A549 (cell line): ENCODE results near the gene NUCKS1.

Experiments used
- ESRRA ChIP-seq: fragments of 150-350 bp; IDR thresholded peaks from 2 replicates; pipeline ENCODE4 v1.6.1; 2014; ENCODE audit warnings: mild to moderate bottlenecking, low read length, borderline replicate concordance
- FOSB ChIP-seq: fragments of 250-450 bp; sonication (Bioruptor Pico); IDR thresholded peaks from 2 replicates; pipeline ENCODE4 v1.5.0; 2020; ENCODE audit warnings: mild to moderate bottlenecking, moderate library complexity
- MYC ChIP-seq: IDR thresholded peaks from 2 replicates; pipeline ENCODE4 v1.6.1; 2012; ENCODE audit warnings: mild to moderate bottlenecking, inconsistent platforms, low read length, improper control_type of control experiment, borderline replicate concordance
- POLR2A ChIP-seq: IDR thresholded peaks from 2 replicates; pipeline ENCODE4 v1.6.1; 2012; ENCODE audit warnings: mild to moderate bottlenecking, low read length
- TF ChIP-seq, protein P1 (sequence below): fragments of 200-600 bp; sonication (generic); IDR thresholded peaks from 2 replicates; pipeline ENCODE4 v1.6.1; 2016; ENCODE audit warnings: antibody characterized with exemption, mild to moderate bottlenecking, moderate library complexity
- TF ChIP-seq, protein P2 (sequence below): fragments of >200 bp; sonication (Bioruptor Twin); formaldehyde crosslinking; IDR thresholded peaks from 3 replicates; pipeline ENCODE4 v1.5.1; 2016

DNA sequence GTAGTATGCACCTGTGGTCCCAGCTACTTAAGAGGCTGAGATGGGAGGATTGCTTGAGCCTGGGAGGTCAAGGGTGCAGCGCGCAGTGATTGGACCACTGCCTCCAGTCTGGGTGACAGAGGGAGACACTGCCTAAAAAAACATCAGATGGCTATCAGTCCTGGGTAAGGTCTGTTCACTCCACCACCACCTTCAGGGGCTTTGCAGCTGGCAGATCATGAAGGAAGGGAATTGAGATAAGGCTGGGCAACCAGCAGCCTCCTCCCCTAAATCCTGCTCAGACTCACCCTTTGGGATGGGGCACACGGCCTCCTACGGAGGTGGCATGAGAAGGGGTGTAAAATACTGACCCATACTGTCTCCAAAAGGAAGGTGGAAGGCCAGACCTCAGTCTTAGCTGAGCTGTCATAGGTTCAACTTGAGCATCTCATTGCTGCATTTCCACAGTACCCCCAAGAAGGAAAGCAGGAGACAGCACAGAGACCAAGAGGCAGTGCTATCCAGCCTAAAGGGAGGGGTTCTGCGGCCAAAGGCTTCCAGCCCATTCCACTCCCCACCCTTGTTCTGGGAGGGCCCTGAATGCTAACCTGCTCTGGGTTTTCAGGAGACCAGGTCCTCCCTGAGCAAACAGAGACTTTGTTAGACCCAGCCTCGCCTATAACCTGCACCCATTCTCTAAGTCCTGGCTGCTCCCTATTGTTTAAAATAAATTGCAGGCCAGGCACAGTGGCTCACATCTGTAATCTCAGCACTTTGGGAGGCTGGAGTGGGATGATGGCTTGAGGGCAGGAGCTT, 83.4 kb downstream of the NUCKS1 start:
- TF ChIP-seq, protein P1, sequence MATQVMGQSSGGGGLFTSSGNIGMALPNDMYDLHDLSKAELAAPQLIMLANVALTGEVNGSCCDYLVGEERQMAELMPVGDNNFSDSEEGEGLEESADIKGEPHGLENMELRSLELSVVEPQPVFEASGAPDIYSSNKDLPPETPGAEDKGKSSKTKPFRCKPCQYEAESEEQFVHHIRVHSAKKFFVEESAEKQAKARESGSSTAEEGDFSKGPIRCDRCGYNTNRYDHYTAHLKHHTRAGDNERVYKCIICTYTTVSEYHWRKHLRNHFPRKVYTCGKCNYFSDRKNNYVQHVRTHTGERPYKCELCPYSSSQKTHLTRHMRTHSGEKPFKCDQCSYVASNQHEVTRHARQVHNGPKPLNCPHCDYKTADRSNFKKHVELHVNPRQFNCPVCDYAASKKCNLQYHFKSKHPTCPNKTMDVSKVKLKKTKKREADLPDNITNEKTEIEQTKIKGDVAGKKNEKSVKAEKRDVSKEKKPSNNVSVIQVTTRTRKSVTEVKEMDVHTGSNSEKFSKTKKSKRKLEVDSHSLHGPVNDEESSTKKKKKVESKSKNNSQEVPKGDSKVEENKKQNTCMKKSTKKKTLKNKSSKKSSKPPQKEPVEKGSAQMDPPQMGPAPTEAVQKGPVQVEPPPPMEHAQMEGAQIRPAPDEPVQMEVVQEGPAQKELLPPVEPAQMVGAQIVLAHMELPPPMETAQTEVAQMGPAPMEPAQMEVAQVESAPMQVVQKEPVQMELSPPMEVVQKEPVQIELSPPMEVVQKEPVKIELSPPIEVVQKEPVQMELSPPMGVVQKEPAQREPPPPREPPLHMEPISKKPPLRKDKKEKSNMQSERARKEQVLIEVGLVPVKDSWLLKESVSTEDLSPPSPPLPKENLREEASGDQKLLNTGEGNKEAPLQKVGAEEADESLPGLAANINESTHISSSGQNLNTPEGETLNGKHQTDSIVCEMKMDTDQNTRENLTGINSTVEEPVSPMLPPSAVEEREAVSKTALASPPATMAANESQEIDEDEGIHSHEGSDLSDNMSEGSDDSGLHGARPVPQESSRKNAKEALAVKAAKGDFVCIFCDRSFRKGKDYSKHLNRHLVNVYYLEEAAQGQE: no peak
- TF ChIP-seq ESRRA (no peak), FOSB (CRISPR knock-in tag) (no peak), POLR2A (no peak), MYC (no peak)
- TF ChIP-seq, protein P2, sequence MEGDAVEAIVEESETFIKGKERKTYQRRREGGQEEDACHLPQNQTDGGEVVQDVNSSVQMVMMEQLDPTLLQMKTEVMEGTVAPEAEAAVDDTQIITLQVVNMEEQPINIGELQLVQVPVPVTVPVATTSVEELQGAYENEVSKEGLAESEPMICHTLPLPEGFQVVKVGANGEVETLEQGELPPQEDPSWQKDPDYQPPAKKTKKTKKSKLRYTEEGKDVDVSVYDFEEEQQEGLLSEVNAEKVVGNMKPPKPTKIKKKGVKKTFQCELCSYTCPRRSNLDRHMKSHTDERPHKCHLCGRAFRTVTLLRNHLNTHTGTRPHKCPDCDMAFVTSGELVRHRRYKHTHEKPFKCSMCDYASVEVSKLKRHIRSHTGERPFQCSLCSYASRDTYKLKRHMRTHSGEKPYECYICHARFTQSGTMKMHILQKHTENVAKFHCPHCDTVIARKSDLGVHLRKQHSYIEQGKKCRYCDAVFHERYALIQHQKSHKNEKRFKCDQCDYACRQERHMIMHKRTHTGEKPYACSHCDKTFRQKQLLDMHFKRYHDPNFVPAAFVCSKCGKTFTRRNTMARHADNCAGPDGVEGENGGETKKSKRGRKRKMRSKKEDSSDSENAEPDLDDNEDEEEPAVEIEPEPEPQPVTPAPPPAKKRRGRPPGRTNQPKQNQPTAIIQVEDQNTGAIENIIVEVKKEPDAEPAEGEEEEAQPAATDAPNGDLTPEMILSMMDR: no peak
